ENCODE measurements around the gene TRAPPC10. TPM values are rescaled to one million over a fixed set of nuclear protein-coding genes. Genes with fewer than 3 reads are reported as not detected.

TRAPPC10 gene
- total RNA-seq = 100 to 1,000 TPM in 1 of 2 experiments, 10 to 100 TPM in 1; 97.3 to 107 TPM
- polyA plus RNA-seq = 10 to 100 TPM; 17.7 to 33.1 (median 22.8) TPM
- total RNA-seq = 126 to 181 (median 137) reads per million in 6 experiments

DNA sequence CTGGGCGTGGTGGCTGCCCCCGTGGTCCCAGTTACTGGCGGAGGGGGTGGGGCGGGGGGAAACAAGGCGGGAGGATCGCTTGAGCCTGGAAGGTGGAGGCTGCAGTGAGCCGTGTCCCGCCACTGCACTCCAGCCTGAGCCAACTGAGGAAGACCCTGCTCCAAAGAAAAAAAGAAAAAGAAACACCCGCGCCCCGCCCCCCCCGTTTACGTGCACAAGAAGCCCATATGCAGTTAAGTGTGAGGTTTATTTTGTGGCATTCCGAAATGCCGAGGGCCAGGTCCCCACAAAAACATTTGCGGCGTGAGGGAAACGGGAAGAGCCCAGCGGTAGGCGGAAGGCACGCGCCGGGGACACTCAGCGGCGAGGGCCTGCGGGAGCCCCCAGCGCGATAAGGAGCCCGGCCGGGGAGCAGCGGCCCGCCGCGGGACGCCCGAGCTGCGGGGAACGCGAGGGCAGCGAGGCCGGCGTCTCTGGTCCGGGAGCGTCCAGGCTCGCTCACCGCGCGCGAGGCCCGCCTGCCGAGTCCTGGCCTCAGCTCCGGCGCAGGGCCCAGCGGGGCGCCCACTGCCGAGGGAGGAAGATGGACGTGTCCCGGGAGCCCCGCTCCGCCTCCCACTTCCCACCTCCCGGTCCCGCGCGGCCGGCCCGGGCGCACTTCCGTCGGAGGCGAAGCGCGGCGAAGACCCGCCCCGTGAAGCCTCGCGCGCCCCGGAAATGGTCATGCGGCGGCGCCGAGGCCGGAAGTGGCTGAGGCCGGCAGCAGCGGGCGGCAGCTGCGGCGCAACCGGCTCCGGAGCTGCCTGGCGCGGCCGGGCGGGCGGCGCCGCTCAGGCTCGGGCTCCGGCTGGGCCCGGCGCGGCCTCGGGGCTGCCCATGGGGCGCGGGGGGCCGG lies at the start of gene TRAPPC10:
Gene TRAPPC10, plus strand, starts transcription at position 731 of the 895 bp plus-strand sequence. CDS start 185 bp downstream, outside the sequence.
- no peaks in the 10 kb centered on the region for H3K27me3 Mint-ChIP-seq
- peaks cover 20 to 56% (median 50%) of the 10 kb centered on the region in 4 donors for H3K4me1 Mint-ChIP-seq
- peak; percentile 59 to 84 (median 76) for DNase-seq
- peak; percentile 62 to 63 for ATAC-seq
- H3K9me3 Mint-ChIP-seq = no peaks in the 10 kb centered on the region
- POLR2A ChIA-PET = interaction anchor here (0.6 to 2.0 kb wide), 10 partner anchors 10 to 1608 kb away, joined by 3 to 14 read pairs (median 3); partner anchors contain the start of genes CFAP410, RRP1 and UBASH3A
- peak within 1 kb of the TSS; percentile 89 to 98 (median 94) for H3K27ac Mint-ChIP-seq
- peak within 1 kb of the TSS; percentile 83 to 96 (median 91) for H3K4me3 Mint-ChIP-seq
- no peaks in the 10 kb centered on the region for H3K36me3 Mint-ChIP-seq

GRCh38 chr21:43965911-43966585 lies 46.1 kb upstream of the TRAPPC10 start:
- Mint-ChIP-seq H3K4me1 (peaks cover 5 to 11% (median 7%) of the 10 kb centered on the region in 4 donors), H3K27ac (no peak overlapping the region), H3K9me3 (no peaks in the 10 kb centered on the region), H3K4me3 (no peak overlapping the region), H3K27me3 (no peaks in the 10 kb centered on the region), H3K36me3 (peaks cover 0 to 67% (median 11%) of the 10 kb centered on the region in 3 donors)
- POLR2A ChIA-PET = no interaction called here
- DNase-seq (no peak), ATAC-seq (no peak)

DNA sequence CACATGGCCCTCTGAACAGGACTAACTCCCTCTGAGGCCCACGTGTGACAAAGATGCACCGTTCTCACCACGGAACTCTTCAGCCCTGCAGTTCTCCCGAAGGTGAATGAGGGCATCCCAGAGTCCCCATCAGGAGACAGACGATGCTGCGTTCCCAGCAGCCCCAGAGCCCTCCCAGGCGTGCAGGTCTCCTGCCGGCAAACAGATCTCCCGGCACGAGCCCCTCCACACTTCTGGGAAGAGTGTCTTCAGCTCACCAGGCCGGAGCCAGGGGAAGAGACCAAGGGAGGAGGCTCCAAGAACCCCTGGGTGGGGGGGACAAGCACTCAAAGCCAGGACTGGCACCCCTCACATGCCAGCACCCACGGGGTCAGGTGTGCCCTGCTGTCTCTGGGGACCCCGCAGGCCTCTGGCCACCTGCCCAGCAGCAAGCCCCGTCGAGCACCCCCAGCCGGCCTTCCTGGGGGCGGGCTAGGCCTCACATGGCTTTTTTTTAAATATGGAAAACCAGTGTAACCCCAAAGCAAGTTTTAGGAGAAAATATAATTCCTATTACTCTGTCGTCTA lies 45.1 kb upstream of the TRAPPC10 start:
- POLR2A ChIA-PET = no interaction called here
- H3K27me3 Mint-ChIP-seq = no peaks in the 10 kb centered on the region
- peaks cover 0 to 67% (median 9%) of the 10 kb centered on the region in 3 donors for H3K36me3 Mint-ChIP-seq
- ATAC-seq = no peak
- peak overlapping the region in 1 of 10 donors; percentile 66 for H3K27ac Mint-ChIP-seq
- H3K4me3 Mint-ChIP-seq = no peak overlapping the region
- peaks cover 0 to 6% (median under 1%) of the 10 kb centered on the region in 4 donors for H3K4me1 Mint-ChIP-seq
- DNase-seq = no peak
- H3K9me3 Mint-ChIP-seq = no peaks in the 10 kb centered on the region

- Mint-ChIP-seq H3K4me3 (no peak overlapping the region), H3K36me3 (peaks cover 0 to 69% (median 13%) of the 10 kb centered on the region in 3 donors), H3K27ac (peak overlapping the region in 4 of 10 donors; percentile 7 to 81 (median 26)), H3K27me3 (no peaks in the 10 kb centered on the region), H3K4me1 (peaks cover 0 to 5% (median 0%) of the 10 kb centered on the region in 4 donors), H3K9me3 (no peaks in the 10 kb centered on the region)
- DNase-seq = no peak
- ATAC-seq = no peak
- POLR2A ChIA-PET = no interaction called here
Measured at GRCh38 chr21:43967981-43968380, 44.1 kb upstream of the TRAPPC10 start.

GRCh38 chr21:43968410-43969114 lies 43.5 kb upstream of the TRAPPC10 start:
- POLR2A ChIA-PET = no interaction called here
- no peak for ATAC-seq

GRCh38 chr21:43969115-43969444 lies 43.0 kb upstream of the TRAPPC10 start:
- H3K4me3 Mint-ChIP-seq = no peak overlapping the region
- DNase-seq = no peak
- peaks cover 0 to 3% (median 0%) of the 10 kb centered on the region in 4 donors for H3K4me1 Mint-ChIP-seq
- no peaks in the 10 kb centered on the region for H3K9me3 Mint-ChIP-seq
- peaks cover 0 to 64% (median 13%) of the 10 kb centered on the region in 3 donors for H3K36me3 Mint-ChIP-seq
- no peak for ATAC-seq
- POLR2A ChIA-PET = no interaction called here
- no peaks in the 10 kb centered on the region for H3K27me3 Mint-ChIP-seq
- H3K27ac Mint-ChIP-seq = peak overlapping the region in 1 of 10 donors; percentile 79

More at GRCh38 chr21:43968410-43969114, 43.5 kb upstream of the TRAPPC10 start:
- no peak for DNase-seq
- H3K4me3 Mint-ChIP-seq = no peak overlapping the region
- no peaks in the 10 kb centered on the region for H3K27me3 Mint-ChIP-seq
- H3K27ac Mint-ChIP-seq = peak overlapping the region in 1 of 10 donors; percentile 43
- no peaks in the 10 kb centered on the region for H3K9me3 Mint-ChIP-seq
- H3K4me1 Mint-ChIP-seq = peaks cover 0 to 3% (median 0%) of the 10 kb centered on the region in 4 donors
- peaks cover 0 to 67% (median 13%) of the 10 kb centered on the region in 3 donors for H3K36me3 Mint-ChIP-seq

GRCh38 chr21:43970551-43970950 lies 41.6 kb upstream of the TRAPPC10 start:
- no peak for DNase-seq
- ATAC-seq = no peak
- POLR2A ChIA-PET = no interaction called here
- Mint-ChIP-seq H3K4me1 (peaks cover 6 to 14% (median 12%) of the 10 kb centered on the region in 4 donors), H3K36me3 (peaks cover 0 to 55% (median 13%) of the 10 kb centered on the region in 3 donors), H3K9me3 (no peaks in the 10 kb centered on the region), H3K27ac (peak overlapping the region in 2 of 10 donors; percentile 50 to 51), H3K27me3 (no peaks in the 10 kb centered on the region), H3K4me3 (no peak overlapping the region)

- H3K4me1 Mint-ChIP-seq = peaks cover 8 to 16% (median 12%) of the 10 kb centered on the region in 4 donors
- DNase-seq = no peak
- H3K27ac Mint-ChIP-seq = peak overlapping the region in 2 of 10 donors; percentile 43 to 51
- H3K4me3 Mint-ChIP-seq = no peak overlapping the region
- POLR2A ChIA-PET = no interaction called here
- no peak for ATAC-seq
- H3K36me3 Mint-ChIP-seq = peaks cover 0 to 52% (median 13%) of the 10 kb centered on the region in 3 donors
- H3K27me3 Mint-ChIP-seq = no peaks in the 10 kb centered on the region
- H3K9me3 Mint-ChIP-seq = no peaks in the 10 kb centered on the region
Measured at GRCh38 chr21:43971201-43971991, 40.7 kb upstream of the TRAPPC10 start.

- Mint-ChIP-seq H3K36me3 (peaks cover 0 to 51% (median 13%) of the 10 kb centered on the region in 3 donors), H3K4me3 (no peak overlapping the region), H3K27ac (no peak overlapping the region), H3K9me3 (no peaks in the 10 kb centered on the region), H3K4me1 (peaks cover 8 to 16% (median 12%) of the 10 kb centered on the region in 4 donors), H3K27me3 (no peaks in the 10 kb centered on the region)
- DNase-seq (no peak), ATAC-seq (no peak)
- POLR2A ChIA-PET = no interaction called here
Measured at GRCh38 chr21:43971992-43972255, 40.2 kb upstream of the TRAPPC10 start.

DNA sequence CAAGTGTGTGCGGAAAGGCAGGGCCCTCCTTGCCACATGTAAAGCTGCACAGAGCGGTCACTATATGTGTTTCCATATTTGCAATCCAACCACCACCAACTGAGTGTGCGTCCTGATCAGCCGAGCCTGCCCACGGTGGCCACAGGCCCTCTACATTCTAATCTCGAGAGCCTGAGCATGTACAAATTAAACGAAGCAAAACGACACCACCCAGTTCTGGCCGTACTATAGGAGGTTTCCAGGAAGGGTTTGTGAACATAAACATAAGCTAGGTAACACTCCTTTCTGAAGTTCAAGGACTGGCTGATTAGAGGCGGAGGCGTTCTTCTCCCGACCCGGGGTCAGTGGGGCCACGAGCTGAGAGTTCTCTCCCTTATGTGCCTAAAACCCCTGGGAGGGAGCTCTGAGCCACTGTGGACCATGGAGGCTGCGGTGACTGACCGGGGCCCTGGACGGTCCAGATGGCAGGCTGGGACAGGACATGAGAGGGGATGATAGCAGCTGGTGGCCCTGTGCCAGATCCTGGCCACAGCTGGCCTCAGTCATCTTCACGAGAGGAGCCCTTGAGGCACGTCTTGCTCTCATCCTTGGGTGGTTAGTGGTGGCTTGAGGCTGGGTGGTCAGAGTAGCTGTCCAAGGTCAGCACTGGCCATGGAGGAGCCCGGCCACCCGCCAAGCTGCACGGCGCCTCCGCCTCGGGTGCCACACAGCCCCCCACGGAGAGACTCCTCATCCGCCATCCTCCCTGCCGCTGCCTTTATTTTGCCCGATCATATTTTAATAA lies 39.1 kb upstream of the TRAPPC10 start:
- Mint-ChIP-seq H3K9me3 (no peaks in the 10 kb centered on the region), H3K36me3 (peaks cover 0 to 43% (median 8%) of the 10 kb centered on the region in 3 donors), H3K4me1 (peaks cover 8 to 14% (median 12%) of the 10 kb centered on the region in 4 donors), H3K27ac (peak overlapping the region in 2 of 10 donors; percentile 54 to 63), H3K4me3 (no peak overlapping the region), H3K27me3 (no peaks in the 10 kb centered on the region)
- POLR2A ChIA-PET = no interaction called here
- peak in 1 of 10 donors; percentile 50 for DNase-seq
- ATAC-seq = no peak

DNA sequence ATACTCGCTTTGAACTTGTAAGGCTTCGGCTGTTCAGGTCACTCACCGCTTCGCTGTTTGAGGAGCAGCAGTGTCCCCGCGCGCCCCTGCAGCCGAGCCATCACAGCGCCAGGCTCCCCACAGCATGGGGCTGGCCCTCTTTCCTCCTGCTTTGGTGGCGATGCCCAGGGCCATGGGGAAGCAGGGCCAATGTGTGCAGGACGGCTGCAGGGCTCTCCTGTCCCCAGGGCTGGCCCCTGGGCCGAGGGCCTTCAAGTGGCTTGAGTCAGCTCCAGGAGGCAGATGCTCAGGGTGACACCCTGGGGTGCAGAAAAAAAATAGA lies 38.5 kb upstream of the TRAPPC10 start:
- no peak overlapping the region for H3K4me3 Mint-ChIP-seq
- H3K36me3 Mint-ChIP-seq = peaks cover 0 to 47% (median 8%) of the 10 kb centered on the region in 3 donors
- ATAC-seq (no peak), DNase-seq (no peak)
- H3K27ac Mint-ChIP-seq = peak overlapping the region in 2 of 10 donors; percentile 44 to 54
- no peaks in the 10 kb centered on the region for H3K27me3 Mint-ChIP-seq
- POLR2A ChIA-PET = no interaction called here
- no peaks in the 10 kb centered on the region for H3K9me3 Mint-ChIP-seq
- H3K4me1 Mint-ChIP-seq = peaks cover 8 to 14% (median 12%) of the 10 kb centered on the region in 4 donors

Data from naive thymus-derived CD8-positive, alpha-beta T cell (primary cell).